NCI-H1436 (cell line): ENCODE data around the gene TBC1D19.
"Not testable (repeated sequence)": the region's sequence is repeated elsewhere in the genome, so short reads cannot be mapped to it uniquely, and the experiment has no call there.

Source experiments
- DNase-seq: peaks from one replicate; lab custom pipeline; 2025; lab: John Stamatoyannopoulos, UW

Gene TBC1D19

DNA sequence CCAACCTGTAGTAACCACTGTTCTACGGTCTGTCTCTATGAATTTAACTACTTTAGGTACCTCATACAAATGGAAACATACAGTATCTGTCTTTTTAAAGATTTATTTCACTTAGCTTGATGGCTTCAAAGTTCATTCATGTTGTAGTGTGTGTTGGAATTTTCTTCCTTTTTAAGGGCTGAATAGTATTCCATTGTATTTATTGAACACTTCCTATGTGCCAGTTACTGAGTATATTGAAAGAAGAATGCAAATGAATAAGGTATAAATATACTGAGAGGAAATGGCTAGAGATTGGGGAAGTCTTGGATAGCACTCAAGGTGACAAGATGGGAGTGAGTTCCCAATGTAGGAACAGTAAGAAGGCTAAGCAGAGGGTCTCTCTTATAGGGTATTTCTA, 17.3 kb downstream of the TBC1D19 start:
- DNase-seq, result no peak

DNA sequence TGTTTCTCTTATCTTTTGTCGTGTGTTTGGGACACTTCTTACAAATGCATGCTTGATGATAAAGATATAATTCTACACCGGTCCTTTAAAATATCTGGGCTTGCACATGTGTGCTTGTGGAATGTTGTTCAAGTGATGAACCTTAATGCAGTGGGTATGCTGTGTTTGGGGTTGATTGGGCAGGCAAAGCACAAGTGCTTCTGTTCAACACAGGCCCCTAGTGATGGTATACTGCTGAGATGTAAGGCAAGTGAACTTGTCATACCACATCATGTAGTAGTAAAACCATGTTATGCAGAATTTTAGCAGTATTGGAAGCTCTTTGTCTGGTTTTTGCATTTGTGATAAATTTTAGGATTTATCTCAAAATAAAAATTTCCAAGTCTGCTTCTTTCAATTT, 23.9 kb downstream of the TBC1D19 start:
- DNase-seq, result no peak

DNA sequence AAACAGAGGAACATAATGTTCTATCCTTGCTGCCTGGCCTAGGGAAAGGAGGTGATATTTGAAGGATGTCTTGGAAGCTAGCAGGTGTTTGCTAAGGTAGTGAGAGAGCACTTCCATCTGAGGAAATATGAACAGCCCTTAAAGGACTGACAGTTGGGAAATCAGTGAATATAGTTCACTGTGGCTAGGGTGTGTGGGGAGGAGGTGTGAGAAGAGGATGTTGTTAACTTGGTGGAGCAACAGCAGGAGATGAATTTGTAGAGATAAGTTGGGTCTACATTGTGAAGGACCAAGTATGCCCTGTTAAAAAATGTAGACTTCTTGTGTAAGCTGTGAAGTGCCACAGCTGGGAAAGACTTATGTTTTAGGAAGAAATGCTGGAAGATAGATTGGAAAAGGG, 25.5 kb downstream of the TBC1D19 start:
- no peak for DNase-seq

DNA sequence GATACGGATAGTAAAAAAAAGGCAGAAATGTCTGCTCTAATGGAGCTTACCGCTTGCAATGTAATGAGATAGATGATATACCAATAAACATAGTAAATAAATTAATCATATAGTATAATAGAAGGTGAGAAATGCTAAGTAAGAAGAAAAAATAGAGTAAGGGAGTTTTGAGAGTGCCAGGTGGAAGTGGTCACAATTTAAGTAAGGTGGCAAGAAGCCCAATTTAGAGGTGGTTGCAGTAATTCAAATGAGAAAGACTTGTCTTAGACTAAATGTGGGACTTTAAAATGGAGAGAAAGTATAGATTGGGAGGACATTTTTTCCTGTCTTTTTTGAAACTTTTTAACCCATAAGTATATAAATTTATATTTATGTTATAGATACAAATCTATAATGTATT, 26.0 kb downstream of the TBC1D19 start:
- no peak for DNase-seq

DNA sequence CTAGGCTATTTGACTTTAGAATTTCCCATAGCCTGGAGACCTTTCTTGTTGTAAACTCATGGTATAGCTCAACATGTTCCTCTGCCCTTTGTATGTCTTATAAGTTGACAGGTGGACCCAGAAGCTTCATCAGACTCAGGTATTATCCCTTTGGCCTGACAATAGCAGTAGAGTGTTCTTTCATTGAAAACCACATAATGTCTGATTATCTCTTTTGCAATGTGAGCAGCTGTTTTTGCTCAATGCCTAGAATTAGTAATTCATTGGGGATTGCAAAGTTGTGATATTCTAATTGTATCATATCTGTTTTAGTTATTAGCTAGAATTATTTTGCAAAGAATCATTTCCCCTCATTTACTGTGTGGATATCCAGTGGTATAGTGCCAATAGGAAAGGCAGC, 27.5 kb downstream of the TBC1D19 start:
- DNase-seq, result no peak

DNA sequence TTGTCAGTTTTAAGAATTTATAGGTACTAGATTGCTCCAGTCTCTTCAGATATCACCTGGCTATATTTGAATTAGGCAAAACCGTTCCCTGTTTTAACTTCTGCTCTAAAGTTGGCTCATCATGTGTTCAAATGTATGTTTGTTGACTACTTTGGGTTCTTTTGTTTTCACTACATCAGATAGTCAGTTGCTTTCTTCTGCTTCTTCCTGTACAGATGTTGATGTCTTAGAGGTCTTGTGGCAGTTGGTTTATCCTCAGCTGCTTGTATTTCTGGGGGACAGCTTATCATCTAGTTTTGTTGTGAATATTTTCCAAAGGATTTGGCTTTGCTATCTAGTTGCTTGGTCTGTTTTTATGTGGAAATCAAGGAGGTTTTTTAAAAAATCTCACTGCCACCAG, 28.0 kb downstream of the TBC1D19 start:
- DNase-seq, result no peak

DNA sequence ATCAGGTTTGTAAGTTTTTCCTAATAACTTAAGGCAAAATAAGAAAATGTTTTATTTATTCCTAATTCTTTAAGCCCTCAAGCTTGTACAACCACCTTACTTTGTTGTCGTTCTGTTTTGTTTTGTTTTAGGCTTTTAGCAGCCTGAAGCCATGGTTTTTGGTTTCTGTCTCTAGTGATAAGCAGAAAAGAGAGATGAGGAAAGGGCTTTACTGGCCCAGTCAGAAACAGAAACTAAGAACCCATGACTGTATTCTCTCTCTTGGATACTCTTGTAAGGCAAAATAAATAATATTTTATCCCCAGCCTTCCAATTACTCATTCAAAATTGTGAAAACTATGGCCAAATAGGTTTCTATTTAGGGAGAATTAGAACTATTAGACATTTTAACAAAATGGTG, 29.4 kb downstream of the TBC1D19 start:
- no peak for DNase-seq

DNA sequence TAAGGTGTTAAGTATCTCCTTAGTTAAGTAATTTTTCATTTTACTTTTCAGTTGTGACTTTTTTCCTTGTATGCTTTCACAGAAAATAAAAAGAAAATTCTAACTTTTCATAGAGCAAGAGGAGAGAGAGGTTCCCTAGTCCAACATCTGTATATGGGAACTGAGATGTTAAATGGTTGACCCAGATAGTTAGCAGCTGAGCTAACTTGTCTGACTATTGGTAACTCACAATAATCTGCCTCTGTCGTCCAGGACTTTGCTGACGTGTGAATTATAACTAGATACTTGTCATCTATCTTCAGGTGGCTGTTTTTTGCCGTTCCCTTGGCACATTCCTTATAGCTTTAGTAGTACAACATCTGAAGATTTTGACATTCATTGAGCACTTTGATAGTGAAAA, 29.9 kb downstream of the TBC1D19 start:
- DNase-seq, result no peak

DNA sequence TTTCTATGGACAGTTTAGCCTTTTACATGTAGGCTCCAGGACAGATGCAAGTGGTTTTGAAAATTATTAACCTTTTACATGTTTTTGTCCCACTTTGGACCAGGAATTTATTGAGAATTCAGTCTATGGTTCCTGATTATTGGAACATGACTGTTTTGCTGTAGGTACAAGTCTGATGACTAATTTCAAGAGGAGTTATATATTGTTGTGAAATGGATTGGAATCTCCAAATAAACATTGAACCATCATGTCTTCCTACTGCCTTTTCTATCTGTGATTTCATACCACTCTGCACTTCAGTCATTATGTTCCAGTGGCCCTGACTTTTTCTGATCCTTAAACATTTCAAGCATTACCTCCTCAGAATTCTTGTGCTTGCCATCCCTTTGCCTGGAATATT, 35.9 kb downstream of the TBC1D19 start:
- no peak for DNase-seq

DNA sequence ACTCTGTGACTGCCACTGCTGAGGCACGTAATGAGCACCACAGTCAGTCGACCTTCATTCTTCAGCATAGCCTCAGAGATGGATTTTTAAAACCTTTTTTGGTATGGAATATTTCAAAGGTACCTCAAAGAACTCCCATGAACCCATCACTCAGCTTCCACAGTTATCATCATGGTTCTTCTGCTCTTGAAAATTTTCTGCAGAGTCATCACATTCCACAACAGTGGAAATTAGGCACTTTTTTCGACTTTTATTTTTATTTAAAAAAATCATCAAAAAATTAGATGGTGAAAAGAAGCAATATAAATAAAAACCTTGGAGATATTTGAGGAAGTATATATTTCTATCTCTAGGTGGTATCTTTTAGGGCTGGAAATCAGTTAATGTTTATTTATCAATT, 37.5 kb downstream of the TBC1D19 start:
- DNase-seq, result no peak

DNA sequence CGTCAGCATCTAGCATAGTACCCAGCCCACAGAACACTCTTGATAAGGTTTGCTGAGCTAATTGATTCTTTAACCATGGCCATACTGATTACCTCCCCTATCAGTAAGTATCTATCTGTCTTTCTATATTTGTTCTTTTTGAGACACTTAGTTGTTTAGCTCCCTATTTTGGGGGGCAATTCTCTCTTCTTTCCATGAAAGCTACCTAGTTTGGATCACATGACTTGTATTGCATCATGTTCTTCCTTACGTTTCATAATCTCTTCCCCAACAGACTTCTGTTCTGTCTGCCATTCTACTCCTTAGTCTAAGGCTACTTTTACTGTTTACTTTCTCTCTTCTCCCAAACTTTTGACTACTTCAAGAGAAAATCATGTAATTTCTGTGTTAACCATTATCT, 39.0 kb downstream of the TBC1D19 start:
- no peak for DNase-seq

DNA sequence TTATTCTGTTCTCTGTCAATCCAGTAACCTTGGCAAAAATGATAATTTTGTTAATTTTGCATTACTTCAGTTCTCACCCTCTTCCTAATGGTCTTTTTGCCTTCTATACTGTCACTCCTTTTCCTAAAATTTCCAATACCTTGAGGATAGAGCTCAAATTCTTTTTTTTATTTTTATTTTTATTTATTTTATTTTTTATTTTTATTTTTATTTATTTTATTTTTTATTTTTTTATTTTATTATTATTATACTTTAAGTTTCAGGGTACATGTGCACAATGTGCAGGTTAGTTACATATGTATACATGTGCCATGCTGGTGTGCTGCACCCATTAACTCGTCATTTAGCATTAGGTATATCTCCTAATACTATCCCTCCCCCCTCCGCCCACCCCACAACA, 42.8 kb downstream of the TBC1D19 start:
- DNase-seq, result not testable (repeated sequence)

DNA sequence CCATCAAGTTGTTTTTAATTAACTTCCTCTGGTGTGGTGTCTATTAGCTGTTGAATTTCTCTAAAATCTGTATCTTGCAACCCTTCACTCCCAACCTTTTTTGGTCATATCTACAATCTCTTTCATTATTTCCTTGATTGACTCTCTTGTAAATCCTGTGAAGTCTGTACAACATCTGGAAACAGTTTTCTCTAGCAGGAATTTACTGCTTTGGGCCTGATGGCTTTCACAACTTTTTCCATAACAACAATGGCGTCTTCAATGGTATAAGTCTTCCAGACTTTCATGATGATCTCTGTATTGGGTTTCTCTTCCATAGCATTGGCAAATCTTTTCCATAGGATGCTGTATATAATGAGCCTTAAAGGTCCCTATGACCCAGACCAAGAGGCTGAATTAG, 49.0 kb downstream of the TBC1D19 start:
- DNase-seq, result no peak

DNA sequence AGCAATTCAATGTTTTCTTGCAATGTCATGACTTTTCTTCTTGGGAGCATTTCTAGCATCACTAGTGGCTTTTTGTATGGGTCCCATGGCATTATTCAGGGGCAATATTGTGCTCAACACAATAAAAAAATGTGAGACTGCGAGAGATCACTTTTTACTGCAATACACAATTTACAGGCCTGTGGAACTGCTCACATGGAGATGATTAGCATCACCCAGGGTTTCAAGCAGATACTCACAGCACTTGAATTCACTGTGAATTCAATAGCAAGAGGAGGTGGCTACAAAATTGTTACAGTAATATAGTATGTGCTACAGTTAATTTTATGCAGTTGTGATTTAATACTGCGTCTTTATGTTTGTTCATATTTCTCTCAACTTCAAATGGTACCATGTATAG, 50.4 kb downstream of the TBC1D19 start:
- no peak for DNase-seq

DNA sequence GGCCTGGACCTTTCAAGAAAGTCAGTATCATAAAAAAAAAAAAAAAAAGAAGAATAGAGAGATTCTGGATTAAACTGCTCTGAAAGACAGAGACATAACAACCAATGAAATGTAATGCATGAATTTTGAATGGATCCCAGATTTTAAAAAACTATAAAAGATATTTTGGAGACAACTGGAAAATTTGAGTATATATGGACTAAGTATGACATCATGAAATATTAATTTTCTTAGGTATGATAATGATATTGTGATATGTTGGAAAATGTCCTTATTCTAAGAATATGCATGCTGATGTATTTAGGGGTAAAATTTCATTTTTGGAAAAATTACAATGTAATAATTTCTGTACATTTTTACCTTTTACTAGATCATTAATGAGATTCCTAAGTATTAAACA, 52.6 kb downstream of the TBC1D19 start:
- no peak for DNase-seq

DNA sequence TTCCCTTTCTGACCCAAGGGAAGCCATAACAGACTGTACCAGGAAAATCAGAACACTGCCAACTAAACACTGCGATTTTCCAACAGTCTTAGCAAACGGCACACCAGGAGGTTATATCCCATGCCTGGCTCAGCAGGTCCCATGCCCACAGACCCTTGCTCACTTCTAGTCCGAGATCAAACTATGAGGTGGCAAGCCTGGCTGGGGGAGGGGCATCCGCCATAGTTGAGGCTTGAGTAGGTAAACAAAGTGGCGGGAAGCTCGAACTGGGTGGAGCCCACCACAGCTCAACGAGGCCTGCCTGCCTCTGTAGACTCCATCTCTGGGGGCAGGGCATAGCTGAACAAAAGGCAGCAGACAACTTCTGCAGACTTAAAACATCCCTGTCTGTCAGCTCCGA, 56.8 kb downstream of the TBC1D19 start:
- not testable (repeated sequence) for DNase-seq

DNA sequence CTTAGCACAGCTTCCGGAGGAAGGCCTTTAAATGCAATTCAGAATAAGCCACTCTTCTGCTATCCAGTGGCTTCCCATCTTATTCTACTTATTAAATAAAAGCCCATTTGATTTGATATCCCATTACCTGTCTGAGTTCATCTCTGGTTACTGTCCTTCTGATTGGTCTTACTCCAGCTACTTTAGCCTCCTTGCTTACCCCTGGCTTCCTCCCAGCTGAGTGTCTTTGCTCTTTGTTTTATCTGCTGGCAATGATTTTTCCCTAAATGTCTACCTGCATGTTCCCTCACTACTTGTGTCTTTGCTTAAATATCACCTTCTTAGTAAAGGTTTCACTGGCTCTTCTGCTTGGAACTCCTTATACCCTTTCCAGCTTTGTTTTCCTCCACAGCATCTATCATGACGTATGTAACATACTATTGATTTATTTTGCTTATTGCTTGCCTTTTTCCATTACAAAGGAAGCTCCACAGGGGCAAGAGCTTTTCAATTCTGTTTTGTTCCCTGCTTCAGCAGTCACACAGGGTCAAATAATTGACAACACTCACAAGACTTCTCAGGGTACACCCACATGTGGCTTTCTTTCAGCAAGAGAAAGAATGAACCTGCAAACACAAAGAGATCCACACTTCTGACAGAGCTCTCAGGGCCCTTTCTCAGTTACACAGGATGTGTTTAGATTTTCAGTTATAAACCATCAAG, 63.8 kb downstream of the TBC1D19 start:
- no peak for DNase-seq

DNA sequence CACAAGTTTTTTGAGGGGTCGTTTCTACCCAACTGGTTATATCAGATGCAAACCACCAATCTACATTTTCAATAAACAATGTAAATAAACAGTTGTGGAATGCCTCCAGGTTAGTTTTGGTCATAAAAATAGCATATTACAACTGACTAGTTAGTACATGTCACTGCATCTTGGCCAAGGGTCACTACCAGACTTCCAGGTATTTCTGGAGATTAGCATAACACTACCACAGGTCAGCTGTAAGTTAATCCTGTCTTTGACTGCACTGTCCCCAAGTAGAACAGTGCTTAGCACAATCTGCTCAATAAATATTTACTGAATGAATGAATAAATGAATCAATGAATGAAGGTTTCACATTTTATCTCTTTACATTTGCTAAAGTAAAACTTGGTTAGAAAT, 64.4 kb downstream of the TBC1D19 start:
- DNase-seq, result no peak

DNA sequence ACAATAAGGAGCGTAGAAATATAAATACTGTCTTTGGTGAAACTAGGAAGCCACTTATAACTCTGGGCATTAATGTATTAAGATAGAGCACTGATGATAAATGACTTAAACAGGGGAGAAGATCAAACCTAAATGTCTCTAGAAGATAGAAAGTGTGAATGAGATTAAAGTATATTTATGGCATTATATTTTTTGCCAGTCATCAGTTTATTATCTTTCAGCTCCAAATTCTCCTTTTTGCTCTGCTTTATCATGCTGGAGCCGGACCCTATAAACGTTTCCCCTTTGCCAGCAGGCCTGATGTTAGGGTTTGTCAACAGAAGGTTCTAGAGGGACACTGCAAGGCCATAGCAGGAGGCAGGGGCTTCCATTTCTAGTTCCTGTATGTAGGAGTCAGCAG, 76.4 kb downstream of the TBC1D19 start:
- no peak for DNase-seq

DNA sequence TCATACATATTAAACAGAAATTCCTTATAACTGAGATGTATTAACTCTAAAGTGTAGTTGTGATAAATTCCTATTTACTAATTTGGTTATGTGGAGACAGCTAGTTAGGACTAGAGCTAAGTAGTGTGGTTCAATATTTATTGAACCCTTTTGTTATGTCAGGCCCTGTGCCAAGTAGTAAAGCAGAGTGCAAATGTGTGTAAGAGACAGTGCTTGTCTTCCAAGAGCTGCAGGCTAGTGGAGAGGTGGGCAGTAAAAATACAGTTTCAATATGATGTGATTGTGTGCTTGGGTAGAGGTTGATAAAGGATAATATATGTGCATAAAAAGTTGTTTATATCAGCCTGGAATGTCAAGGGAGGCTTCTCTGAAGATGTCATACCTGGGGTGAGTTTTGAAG, 80.0 kb downstream of the TBC1D19 start:
- DNase-seq, result no peak

DNA sequence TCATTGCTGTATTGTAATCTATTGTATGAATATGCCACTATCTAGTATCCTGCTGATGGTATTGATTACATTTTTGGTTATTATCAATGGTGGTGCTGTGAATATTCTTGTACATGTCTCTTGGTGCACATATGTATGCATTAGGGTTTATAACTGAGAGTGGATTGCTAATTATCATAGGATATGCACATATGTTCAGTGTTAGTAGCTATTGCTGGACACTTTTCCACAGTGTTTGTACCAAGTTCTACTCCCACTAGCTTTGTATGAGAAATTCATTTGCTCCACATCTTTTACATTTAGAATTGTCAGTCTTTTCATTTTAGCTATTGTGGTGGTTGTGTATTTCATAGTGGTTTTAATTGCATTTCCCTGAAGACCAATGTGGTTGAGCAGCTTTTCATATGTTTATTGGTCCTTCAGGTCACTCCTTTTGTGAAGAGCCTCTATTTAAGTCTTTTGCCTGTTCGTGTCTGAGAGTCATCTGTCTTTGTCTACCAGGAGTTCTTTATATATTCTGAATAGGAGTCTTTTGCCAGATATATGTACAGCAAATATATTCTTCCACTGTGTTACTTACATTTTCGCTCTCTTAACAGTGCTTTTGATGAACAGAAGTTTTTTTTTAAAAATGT, 87.1 kb downstream of the TBC1D19 start:
- DNase-seq, result peak; percentile 61

DNA sequence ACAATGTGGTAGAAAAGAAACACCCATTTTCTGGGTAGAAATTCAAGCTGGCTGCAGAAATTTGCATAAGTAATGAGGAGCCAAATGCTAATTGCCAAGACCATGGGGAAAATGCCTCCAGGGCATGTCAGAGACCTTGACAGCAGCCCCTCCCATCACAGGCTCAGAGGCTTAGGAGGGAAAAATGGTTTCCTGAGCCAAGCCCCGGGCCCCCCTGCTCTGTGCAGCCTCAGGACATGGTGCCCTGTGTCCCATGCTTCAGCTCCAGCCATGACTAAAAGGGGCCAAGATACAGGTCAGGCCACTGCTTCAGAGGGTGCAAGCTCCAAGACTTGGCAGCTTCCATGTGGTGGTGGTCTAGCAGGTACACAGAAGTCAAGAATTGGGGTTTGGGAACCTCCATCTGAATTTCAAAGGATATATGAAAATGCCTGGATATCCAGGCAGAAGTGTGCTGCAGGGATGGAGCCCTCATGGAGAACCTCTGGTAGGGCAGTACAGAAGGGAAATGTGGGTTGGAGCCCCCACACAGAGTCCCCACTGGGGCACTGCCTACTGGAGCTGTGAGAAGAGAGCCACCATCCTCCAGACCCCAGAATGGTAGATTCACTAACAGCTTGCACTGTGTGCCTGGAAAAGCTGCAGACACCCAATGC, 95.3 kb downstream of the TBC1D19 start:
- not testable (repeated sequence) for DNase-seq

DNA sequence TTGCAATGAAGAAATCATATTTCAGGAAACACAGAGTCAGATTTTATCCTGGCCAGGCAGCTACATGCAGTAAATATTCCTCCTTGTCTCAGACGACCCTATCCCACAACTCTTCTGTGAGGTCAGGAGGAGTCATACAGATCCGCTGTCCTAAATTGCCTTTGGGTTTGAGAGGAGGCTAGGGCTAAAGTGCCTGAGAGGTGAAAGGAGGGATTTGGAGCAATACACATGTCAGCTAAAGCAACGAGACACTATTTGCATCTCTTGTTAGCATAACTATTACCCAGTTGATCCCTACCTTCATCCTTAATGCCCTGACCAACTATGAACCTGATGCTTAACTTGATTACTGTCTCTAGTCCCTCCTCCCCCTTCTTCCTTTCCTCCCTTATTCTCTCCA, 98.6 kb downstream of the TBC1D19 start:
- no peak for DNase-seq

DNA sequence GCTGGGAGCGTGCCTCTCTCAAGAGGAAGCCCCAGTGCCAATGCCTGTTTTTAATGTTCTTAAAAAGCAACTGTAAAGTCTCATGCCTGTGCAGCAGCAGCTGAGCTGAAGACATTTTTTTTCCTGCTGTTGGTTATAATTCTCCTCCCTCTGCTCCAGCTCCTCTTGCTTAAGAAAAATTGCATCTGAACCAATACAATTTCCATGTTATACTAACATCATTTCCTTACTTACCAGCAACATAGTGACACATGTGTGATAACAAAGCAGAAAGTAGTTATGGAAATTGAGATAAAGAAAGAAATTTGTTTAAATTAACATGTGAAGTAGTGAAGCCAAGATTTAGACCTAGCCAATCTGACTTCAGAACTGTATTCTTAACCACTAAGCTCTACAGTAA, 101.4 kb downstream of the TBC1D19 start:
- DNase-seq, result no peak
